ENCODE data around the gene USP32. TPM values are rescaled to one million over a fixed set of nuclear protein-coding genes. Genes with fewer than 3 reads are reported as not detected.

Gene USP32
- total and polyA plus RNA-seq, 4 donors = 11.6 to 103 (median 42.9) TPM

DNA sequence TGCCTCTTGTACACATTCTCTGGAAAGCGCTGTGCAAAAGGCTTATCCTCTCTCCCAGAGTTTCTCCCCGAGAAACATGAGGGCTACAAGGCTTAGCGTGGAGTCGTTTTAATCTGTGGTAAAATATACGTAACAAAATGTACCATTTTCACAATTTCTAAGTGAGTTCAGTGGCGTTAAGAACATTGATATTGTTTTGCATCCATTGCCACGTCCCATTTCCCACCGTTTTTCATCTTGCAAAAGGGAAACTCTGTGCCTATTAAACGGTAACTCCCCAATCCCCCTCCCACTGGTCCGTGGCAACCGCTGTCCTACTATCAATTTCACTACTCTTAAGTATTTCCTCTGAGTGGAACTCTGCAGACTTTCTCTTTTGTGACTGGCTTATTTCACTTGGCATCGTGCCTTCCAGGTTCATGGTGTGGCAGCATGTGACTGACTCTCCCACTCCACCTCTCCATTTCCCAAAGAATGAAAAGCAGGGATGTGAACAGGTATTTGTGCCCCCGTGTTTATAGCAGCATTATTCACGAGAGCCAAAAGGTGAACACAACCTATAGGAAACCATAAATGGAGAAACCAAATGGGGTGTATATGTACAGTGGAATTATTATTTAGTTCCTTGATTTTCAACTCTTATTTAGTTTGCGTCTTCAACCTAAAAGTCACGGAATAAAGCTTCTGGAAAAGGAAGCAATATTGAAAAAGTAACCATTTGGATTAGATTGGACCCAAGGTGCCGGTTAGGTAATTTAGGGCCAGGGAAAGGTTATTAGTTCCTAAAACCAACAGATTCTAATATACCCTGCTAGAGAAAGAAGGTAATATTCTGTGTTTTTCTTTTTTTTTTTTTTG, 1.1 kb upstream of the USP32 start:
- Histone ChIP-seq H3K36me3 (ENCODE audit: control insufficient read depth in 4 of 4, insufficient read depth in 3 of 4, low read depth in 1 of 4, low read length in 3 of 4) (no peaks in the 10 kb centered on the region), H3K4me3 (ENCODE audit: low read depth in 1 of 3, low read length in 3 of 3) (peak overlapping the region; percentile 65 to 96 (median 92)), H3K9me3 (ENCODE audit: control insufficient read depth in 4 of 4, low read length in 3 of 4) (no peaks in the 10 kb centered on the region), H3K27me3 (ENCODE audit: control insufficient read depth in 4 of 4, insufficient read depth in 4 of 4, low read length in 3 of 4) (no peaks in the 10 kb centered on the region), H3K9ac (ENCODE audit: low read depth in 1 of 2, low read length in 2 of 2) (peak overlapping the region; percentile 93 to 94), H3K4me1 (ENCODE audit: control insufficient read depth in 4 of 4, insufficient read depth in 4 of 4, low read length in 3 of 4) (peaks cover 0 to 18% (median 10%) of the 10 kb centered on the region in 4 donors), H3K27ac (ENCODE audit: low read depth in 1 of 2, low read length in 2 of 2) (peak overlapping the region; percentile 94 to 96)
- WGBS = 18% methylated on average over 17 of the region's 17 CpGs
- TF ChIP-seq YY1 (IDR thresholded peaks at IDR 0.05) (peak; percentile 16), RXRA (IDR thresholded peaks at IDR 0.05) (peak in 1 of 2 donors; percentile 10), TAF1 (conservative IDR thresholded peaks at IDR 0.05) (peak; percentile 56), RAD21 (IDR thresholded peaks at IDR 0.05) (peak in 1 of 2 donors; percentile 19)
- TF ChIP-seq, protein P1, sequence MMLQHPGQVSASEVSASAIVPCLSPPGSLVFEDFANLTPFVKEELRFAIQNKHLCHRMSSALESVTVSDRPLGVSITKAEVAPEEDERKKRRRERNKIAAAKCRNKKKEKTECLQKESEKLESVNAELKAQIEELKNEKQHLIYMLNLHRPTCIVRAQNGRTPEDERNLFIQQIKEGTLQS (IDR thresholded peaks at IDR 0.05) = no peak
- DNase-seq (ENCODE audit: low spot score) = peak; percentile 41

DNA sequence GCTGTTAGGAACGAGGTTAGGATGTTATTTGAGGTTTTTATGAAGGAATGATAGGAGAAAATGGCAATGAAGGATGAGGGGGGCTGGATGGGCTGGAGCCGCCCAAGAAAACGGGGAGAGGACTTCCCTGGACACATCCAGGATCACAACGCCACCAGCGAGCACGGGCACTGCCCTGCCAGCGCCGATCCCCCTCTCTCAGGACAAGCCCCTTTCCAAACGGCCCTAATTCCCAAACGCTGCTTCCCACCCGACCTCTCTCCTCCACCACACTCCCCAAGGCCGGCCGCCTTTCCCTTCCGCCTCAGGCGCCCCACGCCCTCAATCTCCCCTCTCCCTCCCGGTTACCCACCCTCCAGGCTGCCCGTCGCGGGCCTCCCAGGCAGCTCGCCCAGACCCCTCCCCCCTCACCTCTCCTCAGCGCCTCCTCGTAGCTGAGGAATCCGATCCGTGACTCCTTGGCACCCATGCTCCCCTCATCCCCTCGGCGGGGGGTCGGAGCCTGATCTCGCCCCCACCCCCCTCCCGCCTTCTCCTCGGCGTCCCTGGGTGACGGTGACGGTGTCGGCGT, 377 bp downstream of the USP32 start:
- peak overlapping the region; percentile 73 to 76 (median 75) for H3K4me3 ChIP-seq (ENCODE audit: low read depth in 1 of 3, low read length in 3 of 3)
- H3K27me3 ChIP-seq (ENCODE audit: control insufficient read depth in 4 of 4, insufficient read depth in 4 of 4, low read length in 3 of 4) = no peaks in the 10 kb centered on the region
- H3K9ac ChIP-seq (ENCODE audit: low read depth in 1 of 2, low read length in 2 of 2) = peak overlapping the region; percentile 72 to 80
- TF ChIP-seq, protein P2, sequence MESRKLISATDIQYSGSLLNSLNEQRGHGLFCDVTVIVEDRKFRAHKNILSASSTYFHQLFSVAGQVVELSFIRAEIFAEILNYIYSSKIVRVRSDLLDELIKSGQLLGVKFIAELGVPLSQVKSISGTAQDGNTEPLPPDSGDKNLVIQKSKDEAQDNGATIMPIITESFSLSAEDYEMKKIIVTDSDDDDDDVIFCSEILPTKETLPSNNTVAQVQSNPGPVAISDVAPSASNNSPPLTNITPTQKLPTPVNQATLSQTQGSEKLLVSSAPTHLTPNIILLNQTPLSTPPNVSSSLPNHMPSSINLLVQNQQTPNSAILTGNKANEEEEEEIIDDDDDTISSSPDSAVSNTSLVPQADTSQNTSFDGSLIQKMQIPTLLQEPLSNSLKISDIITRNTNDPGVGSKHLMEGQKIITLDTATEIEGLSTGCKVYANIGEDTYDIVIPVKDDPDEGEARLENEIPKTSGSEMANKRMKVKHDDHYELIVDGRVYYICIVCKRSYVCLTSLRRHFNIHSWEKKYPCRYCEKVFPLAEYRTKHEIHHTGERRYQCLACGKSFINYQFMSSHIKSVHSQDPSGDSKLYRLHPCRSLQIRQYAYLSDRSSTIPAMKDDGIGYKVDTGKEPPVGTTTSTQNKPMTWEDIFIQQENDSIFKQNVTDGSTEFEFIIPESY (IDR thresholded peaks at IDR 0.05) = no peak
- TF ChIP-seq, protein P3, sequence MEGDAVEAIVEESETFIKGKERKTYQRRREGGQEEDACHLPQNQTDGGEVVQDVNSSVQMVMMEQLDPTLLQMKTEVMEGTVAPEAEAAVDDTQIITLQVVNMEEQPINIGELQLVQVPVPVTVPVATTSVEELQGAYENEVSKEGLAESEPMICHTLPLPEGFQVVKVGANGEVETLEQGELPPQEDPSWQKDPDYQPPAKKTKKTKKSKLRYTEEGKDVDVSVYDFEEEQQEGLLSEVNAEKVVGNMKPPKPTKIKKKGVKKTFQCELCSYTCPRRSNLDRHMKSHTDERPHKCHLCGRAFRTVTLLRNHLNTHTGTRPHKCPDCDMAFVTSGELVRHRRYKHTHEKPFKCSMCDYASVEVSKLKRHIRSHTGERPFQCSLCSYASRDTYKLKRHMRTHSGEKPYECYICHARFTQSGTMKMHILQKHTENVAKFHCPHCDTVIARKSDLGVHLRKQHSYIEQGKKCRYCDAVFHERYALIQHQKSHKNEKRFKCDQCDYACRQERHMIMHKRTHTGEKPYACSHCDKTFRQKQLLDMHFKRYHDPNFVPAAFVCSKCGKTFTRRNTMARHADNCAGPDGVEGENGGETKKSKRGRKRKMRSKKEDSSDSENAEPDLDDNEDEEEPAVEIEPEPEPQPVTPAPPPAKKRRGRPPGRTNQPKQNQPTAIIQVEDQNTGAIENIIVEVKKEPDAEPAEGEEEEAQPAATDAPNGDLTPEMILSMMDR (IDR thresholded peaks at IDR 0.05; ENCODE audit: low read depth, low read length, missing input control) = no peak
- TF ChIP-seq SP1 (IDR thresholded peaks at IDR 0.05) = no peak
- TF ChIP-seq JUND (IDR thresholded peaks at IDR 0.05) = no peak
- no peak for TF ChIP-seq GABPA (IDR thresholded peaks at IDR 0.05 in 1 of 2, conservative IDR thresholded peaks at IDR 0.05 in 1 of 2)
- TF ChIP-seq RAD21 (IDR thresholded peaks at IDR 0.05) = no peak
- TF ChIP-seq, protein P4, sequence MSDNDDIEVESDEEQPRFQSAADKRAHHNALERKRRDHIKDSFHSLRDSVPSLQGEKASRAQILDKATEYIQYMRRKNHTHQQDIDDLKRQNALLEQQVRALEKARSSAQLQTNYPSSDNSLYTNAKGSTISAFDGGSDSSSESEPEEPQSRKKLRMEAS (IDR thresholded peaks at IDR 0.05) = no peak
- TF ChIP-seq, protein P5, sequence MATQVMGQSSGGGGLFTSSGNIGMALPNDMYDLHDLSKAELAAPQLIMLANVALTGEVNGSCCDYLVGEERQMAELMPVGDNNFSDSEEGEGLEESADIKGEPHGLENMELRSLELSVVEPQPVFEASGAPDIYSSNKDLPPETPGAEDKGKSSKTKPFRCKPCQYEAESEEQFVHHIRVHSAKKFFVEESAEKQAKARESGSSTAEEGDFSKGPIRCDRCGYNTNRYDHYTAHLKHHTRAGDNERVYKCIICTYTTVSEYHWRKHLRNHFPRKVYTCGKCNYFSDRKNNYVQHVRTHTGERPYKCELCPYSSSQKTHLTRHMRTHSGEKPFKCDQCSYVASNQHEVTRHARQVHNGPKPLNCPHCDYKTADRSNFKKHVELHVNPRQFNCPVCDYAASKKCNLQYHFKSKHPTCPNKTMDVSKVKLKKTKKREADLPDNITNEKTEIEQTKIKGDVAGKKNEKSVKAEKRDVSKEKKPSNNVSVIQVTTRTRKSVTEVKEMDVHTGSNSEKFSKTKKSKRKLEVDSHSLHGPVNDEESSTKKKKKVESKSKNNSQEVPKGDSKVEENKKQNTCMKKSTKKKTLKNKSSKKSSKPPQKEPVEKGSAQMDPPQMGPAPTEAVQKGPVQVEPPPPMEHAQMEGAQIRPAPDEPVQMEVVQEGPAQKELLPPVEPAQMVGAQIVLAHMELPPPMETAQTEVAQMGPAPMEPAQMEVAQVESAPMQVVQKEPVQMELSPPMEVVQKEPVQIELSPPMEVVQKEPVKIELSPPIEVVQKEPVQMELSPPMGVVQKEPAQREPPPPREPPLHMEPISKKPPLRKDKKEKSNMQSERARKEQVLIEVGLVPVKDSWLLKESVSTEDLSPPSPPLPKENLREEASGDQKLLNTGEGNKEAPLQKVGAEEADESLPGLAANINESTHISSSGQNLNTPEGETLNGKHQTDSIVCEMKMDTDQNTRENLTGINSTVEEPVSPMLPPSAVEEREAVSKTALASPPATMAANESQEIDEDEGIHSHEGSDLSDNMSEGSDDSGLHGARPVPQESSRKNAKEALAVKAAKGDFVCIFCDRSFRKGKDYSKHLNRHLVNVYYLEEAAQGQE (IDR thresholded peaks at IDR 0.05) = no peak
- no peak for TF ChIP-seq YY1 (IDR thresholded peaks at IDR 0.05)
- TF ChIP-seq RXRA (IDR thresholded peaks at IDR 0.05) = no peak
- TF ChIP-seq NR2F2 (IDR thresholded peaks at IDR 0.05) = no peak
- no peak for TF ChIP-seq EGR1 (IDR thresholded peaks at IDR 0.05; ENCODE audit: low read depth in 2 of 2)
- no peak for TF ChIP-seq FOXA2 (IDR thresholded peaks at IDR 0.05)
- TF ChIP-seq FOXA1 (IDR thresholded peaks at IDR 0.05) = no peak
- TF ChIP-seq HNF4G (IDR thresholded peaks at IDR 0.05) = no peak
- TF ChIP-seq, protein P1 (IDR thresholded peaks at IDR 0.05) = no peak
- no peak for TF ChIP-seq TAF1 (conservative IDR thresholded peaks at IDR 0.05)
- TF ChIP-seq HNF4A (conservative IDR thresholded peaks at IDR 0.05) = no peak
- peaks cover 0 to 23% (median 10%) of the 10 kb centered on the region in 4 donors for H3K4me1 ChIP-seq (ENCODE audit: control insufficient read depth in 4 of 4, insufficient read depth in 4 of 4, low read length in 3 of 4)
- no peak for DNase-seq (ENCODE audit: low spot score)
- H3K9me3 ChIP-seq (ENCODE audit: control insufficient read depth in 4 of 4, low read length in 3 of 4) = no peaks in the 10 kb centered on the region
- WGBS = under 1% methylated on average over 36 of the region's 36 CpGs
- H3K36me3 ChIP-seq (ENCODE audit: control insufficient read depth in 4 of 4, insufficient read depth in 3 of 4, low read depth in 1 of 4, low read length in 3 of 4) = no peaks in the 10 kb centered on the region
- H3K27ac ChIP-seq (ENCODE audit: low read depth in 1 of 2, low read length in 2 of 2) = peak overlapping the region; percentile 94 to 96
